Mammary epithelial cell (primary cell): Measurements from ENCODE around the gene AGAP1.
A peak's percentile ranks its signal among the peaks of the same experiment; 100 is the strongest.

ENCODE experiments used
- EZH2 ChIP-seq: IDR thresholded peaks from 2 replicates; pipeline ENCODE4 v1.6.1; 2012; ENCODE audit warnings: low read length, inconsistent platforms, borderline replicate concordance
- TF ChIP-seq, protein P1 (sequence below), 2 donors: IDR thresholded peaks in 1 of 2; conservative IDR thresholded peaks in 1 of 2; 2 replicates each; pipeline ENCODE4 v1.5.1; 2011 to 2012; ENCODE audit warnings: inconsistent platforms in 2 of 2, low read length in 2 of 2, mild to moderate bottlenecking in 2 of 2, control low read depth in 1 of 2, low read depth in 1 of 2; ENCODE audit not compliant: insufficient read depth in 1 of 2; ENCODE audit errors: extremely low read depth in 1 of 2

DNA sequence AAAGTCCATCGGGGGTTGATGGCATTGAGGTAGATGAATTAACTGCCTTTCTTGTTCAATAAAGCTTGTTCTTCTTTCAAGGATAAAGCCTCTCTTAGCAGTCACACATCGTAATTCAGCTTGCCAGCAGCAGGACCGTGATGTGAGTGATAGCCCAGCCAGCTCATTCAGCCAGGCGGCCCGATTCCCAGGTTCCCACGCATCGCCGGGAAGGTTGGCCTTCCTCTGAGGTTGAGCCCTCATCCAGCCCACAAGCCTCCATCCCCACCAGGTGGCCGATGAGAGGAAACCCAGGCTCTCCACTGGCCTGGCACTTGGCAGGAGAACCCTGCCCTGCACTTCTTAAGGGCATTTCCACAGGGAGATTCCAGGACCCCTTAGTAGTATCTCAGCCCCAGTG, 4.7 kb downstream of the AGAP1 start:
- TF ChIP-seq EZH2: no peak
- TF ChIP-seq, protein P1, sequence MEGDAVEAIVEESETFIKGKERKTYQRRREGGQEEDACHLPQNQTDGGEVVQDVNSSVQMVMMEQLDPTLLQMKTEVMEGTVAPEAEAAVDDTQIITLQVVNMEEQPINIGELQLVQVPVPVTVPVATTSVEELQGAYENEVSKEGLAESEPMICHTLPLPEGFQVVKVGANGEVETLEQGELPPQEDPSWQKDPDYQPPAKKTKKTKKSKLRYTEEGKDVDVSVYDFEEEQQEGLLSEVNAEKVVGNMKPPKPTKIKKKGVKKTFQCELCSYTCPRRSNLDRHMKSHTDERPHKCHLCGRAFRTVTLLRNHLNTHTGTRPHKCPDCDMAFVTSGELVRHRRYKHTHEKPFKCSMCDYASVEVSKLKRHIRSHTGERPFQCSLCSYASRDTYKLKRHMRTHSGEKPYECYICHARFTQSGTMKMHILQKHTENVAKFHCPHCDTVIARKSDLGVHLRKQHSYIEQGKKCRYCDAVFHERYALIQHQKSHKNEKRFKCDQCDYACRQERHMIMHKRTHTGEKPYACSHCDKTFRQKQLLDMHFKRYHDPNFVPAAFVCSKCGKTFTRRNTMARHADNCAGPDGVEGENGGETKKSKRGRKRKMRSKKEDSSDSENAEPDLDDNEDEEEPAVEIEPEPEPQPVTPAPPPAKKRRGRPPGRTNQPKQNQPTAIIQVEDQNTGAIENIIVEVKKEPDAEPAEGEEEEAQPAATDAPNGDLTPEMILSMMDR (conservative IDR thresholded peaks at IDR 0.05 in 1 of 2, IDR thresholded peaks at IDR 0.05 in 1 of 2; ENCODE audit: extremely low read depth in 1 of 2, insufficient read depth in 1 of 2, low read depth in 1 of 2, low read length in 2 of 2): peak in 1 of 2 donors; percentile 30
